Stimulated activated CD8-positive, alpha-beta memory T cell treated with anti-CD3 and anti-CD28 coated beads, Interleukin-7, amount 100 ng/mL, for 24 hours (primary cell): ENCODE measurements around the gene WDR35.
A peak's percentile ranks its signal among the peaks of the same experiment; 100 is the strongest.
"Not testable (repeated sequence)": the region's sequence is repeated elsewhere in the genome, so short reads cannot be mapped to it uniquely, and the experiment has no call there.

Experiments
- DNase-seq: peaks from one replicate; pipeline ENCODE4 v3.0.0-alpha.2; 2020; ENCODE audit warnings: low read depth

The WDR35 gene

GRCh38 chr2:19937004-19937403 is 52.9 kb downstream of the WDR35 start:
- DNase-seq = no peak

GRCh38 chr2:19936203-19936602 is 53.7 kb downstream of the WDR35 start:
- DNase-seq = no peak

- DNase-seq = no peak
Measured at GRCh38 chr2:19933351-19933981, 56.4 kb downstream of the WDR35 start.

GRCh38 chr2:19932928-19933327 is 57.0 kb downstream of the WDR35 start:
- no peak for DNase-seq

- DNase-seq = no peak
Measured at GRCh38 chr2:19929226-19929625, 60.7 kb downstream of the WDR35 start.

GRCh38 chr2:19927816-19928215 is 62.1 kb downstream of the WDR35 start:
- not testable (repeated sequence) for DNase-seq

- DNase-seq = not testable (repeated sequence)
Measured at GRCh38 chr2:19924526-19924925, 65.4 kb downstream of the WDR35 start.

- not testable (repeated sequence) for DNase-seq
Measured at GRCh38 chr2:19922188-19922587, 67.7 kb downstream of the WDR35 start.

GRCh38 chr2:19916385-19916950 is 73.4 kb downstream of the WDR35 start:
- DNase-seq = no peak

GRCh38 chr2:19914266-19914975 is 75.5 kb downstream of the WDR35 start:
- DNase-seq = no peak

- DNase-seq = no peak
Measured at GRCh38 chr2:19911808-19912509, 77.9 kb downstream of the WDR35 start.

GRCh38 chr2:19902216-19902740 is 87.6 kb downstream of the WDR35 start:
- DNase-seq = no peak

GRCh38 chr2:19901442-19902215 is 88.3 kb downstream of the WDR35 start, which contains the start of gene TTC32:
Gene TTC32, minus strand, starts transcription at chr2:19901983. Its CDS starts 129 bp downstream, at chr2:19901854.
- peak; percentile 76 for DNase-seq

- peak; percentile 9 for DNase-seq
Measured at GRCh38 chr2:19900931-19901441, 88.9 kb downstream of the WDR35 start.

GRCh38 chr2:19899985-19900930 is 89.6 kb downstream of the WDR35 start:
- no peak for DNase-seq

- no peak for DNase-seq
Measured at GRCh38 chr2:19898592-19899329, 91.1 kb downstream of the WDR35 start.

- DNase-seq = no peak
Measured at GRCh38 chr2:19897623-19898245, 92.2 kb downstream of the WDR35 start.

GRCh38 chr2:19895535-19895934 is 94.4 kb downstream of the WDR35 start:
- no peak for DNase-seq
